Fibroblast of mammary gland (primary cell): ENCODE measurements around the gene FGGY.
A peak's percentile ranks its signal among the peaks of the same experiment; 100 is the strongest.

Source experiments
- DNase-seq: peaks from one replicate; pipeline ENCODE4 v3.0.0-alpha.2; 2010; ENCODE audit warnings: low read depth
- H3K4me3 ChIP-seq: 2 replicates; pipeline ENCODE4 v1.5.1; 2011; ENCODE audit warnings: low read depth, mild to moderate bottlenecking, low read length, moderate library complexity; ENCODE audit not compliant: control insufficient read depth
- CTCF ChIP-seq: conservative IDR thresholded peaks from 2 replicates; pipeline ENCODE4 v1.5.1; 2011; ENCODE audit warnings: low read depth, low read length, inconsistent platforms; ENCODE audit not compliant: control insufficient read depth, insufficient read depth

The FGGY gene

GRCh38 chr1:59397139-59397858 lies 100.4 kb downstream of the FGGY start:
- no peak for TF ChIP-seq CTCF
- no peak overlapping the region for H3K4me3 ChIP-seq
- no peak for DNase-seq

DNA sequence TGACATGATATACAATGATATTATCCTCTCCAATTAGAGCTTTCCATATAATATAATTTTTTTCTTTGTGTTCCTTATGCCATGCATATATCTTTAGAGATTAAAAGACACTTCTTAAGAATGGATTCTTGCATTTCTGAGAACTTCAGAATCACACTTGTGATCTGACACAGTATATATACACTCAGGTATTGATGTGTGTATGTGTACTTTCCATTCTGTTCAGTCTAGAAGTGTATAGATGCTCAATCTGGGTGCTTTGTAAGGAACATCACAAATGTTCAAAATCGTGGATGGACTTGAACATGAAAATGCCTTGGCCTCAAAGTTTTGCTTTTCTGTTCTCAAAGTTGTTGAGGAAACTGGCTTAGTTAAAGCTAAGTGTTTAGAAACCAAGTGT lies 102.7 kb downstream of the FGGY start:
- no peak for DNase-seq
- no peak for TF ChIP-seq CTCF

GRCh38 chr1:59401581-59401980 lies 104.7 kb downstream of the FGGY start:
- peak; percentile 63 for DNase-seq
- no peak for TF ChIP-seq CTCF
- no peak overlapping the region for H3K4me3 ChIP-seq

More for the DNA sequence above, 102.7 kb downstream of the FGGY start:
- no peak overlapping the region for H3K4me3 ChIP-seq

DNA sequence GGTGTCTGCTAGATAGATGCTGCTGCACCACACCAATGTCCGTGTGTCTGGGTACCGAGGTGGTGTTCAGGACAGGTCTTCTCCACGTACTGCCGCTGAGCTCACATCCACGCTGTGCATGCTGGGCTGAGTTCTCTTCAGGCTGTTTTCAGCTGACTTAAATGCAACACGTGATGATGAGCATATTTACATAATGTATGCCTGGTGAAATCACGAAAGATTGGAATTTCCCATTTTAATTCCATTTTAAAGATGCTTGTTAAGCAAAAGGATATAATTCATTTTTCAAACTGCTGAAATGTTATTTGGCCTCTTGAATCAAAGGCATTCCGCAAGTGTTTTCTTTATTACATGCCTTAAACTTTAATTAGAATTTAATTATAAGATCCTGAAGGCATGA lies 107.9 kb downstream of the FGGY start:
- no peak for TF ChIP-seq CTCF
- DNase-seq: no peak
- H3K4me3 ChIP-seq: no peak overlapping the region

DNA sequence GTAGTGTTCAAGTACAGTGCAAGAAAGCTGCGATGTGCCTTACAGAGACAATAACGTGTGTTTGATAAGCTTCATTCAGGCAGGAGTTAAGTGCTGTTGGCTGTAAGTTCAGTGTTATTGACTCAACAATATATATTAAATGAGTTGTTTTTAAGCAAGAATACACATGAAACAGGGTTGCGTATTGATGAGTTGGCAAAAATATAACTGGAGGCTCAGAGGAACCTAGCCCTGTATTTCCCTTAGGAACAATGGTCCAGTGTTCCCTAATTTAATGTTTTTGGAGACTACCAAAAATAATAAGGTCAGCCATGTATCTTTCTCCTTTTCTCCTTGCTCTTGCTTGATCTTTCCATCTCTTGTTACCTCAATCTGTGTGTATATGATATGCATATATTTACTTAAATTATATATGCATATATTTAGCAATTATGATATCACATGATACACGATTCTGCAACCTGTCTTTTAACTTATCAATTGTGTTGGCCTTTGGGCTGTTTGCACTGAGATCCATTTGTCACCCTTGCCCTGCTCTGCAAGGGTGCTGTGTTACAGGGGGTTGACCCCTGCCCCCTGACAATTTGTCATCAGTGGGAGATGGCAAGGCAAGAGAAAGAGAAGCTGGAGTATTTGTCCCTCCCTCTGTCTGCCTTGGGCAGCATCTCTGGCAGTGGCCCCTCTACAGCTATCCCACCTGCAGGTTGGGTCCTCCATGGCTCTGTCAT lies 109.7 kb downstream of the FGGY start:
- no peak overlapping the region for H3K4me3 ChIP-seq
- no peak for TF ChIP-seq CTCF
- no peak for DNase-seq

GRCh38 chr1:59408608-59409240 lies 111.8 kb downstream of the FGGY start:
- no peak for DNase-seq
- TF ChIP-seq CTCF: no peak
- H3K4me3 ChIP-seq: no peak overlapping the region
